IPS-15b (cell line): ENCODE results near the gene POMGNT1.
A peak's percentile ranks its signal among the peaks of the same experiment; 100 is the strongest.
"Not testable (repeated sequence)": the region's sequence is repeated elsewhere in the genome, so short reads cannot be mapped to it uniquely, and the experiment has no call there.

ENCODE experiments used
- H3K27me3 ChIP-seq: one replicate; pipeline ENCODE4 v1.6.1; 2013; ENCODE audit warnings: low read length; ENCODE audit not compliant: control insufficient read depth, insufficient read depth
- H3K36me3 ChIP-seq: one replicate; pipeline ENCODE4 v1.6.1; 2013; ENCODE audit warnings: low read length; ENCODE audit not compliant: control insufficient read depth, insufficient read depth
- H3K4me1 ChIP-seq: one replicate; pipeline ENCODE4 v1.6.1; 2013; ENCODE audit warnings: mild to moderate bottlenecking, low read length; ENCODE audit not compliant: control insufficient read depth, insufficient read depth
- H3K4me3 ChIP-seq: one replicate; pipeline ENCODE4 v1.5.1; 2013; ENCODE audit warnings: low read depth, low read length
- H3K9ac ChIP-seq: one replicate; pipeline ENCODE4 v1.6.1; 2013; ENCODE audit warnings: low read depth, mild to moderate bottlenecking, low read length
- H3K9me3 ChIP-seq: one replicate; pipeline ENCODE4 v1.6.1; 2013; ENCODE audit warnings: mild to moderate bottlenecking, low read length; ENCODE audit not compliant: control insufficient read depth, insufficient read depth

POMGNT1 gene

GRCh38 chr1:46197964-46198811 lies at the start of gene POMGNT1:
POMGNT1 (minus strand) TSS chr1:46198434; CDS start chr1:46197821, 613 bp downstream.
- Histone ChIP-seq H3K36me3 (peaks cover 8% of the 10 kb centered on the region), H3K9ac (peak within 1 kb of the TSS; percentile 76), H3K4me3 (peak within 1 kb of the TSS; percentile 86), H3K27me3 (no peaks in the 10 kb centered on the region), H3K9me3 (no peaks in the 10 kb centered on the region), H3K4me1 (peaks cover 4% of the 10 kb centered on the region)

DNA sequence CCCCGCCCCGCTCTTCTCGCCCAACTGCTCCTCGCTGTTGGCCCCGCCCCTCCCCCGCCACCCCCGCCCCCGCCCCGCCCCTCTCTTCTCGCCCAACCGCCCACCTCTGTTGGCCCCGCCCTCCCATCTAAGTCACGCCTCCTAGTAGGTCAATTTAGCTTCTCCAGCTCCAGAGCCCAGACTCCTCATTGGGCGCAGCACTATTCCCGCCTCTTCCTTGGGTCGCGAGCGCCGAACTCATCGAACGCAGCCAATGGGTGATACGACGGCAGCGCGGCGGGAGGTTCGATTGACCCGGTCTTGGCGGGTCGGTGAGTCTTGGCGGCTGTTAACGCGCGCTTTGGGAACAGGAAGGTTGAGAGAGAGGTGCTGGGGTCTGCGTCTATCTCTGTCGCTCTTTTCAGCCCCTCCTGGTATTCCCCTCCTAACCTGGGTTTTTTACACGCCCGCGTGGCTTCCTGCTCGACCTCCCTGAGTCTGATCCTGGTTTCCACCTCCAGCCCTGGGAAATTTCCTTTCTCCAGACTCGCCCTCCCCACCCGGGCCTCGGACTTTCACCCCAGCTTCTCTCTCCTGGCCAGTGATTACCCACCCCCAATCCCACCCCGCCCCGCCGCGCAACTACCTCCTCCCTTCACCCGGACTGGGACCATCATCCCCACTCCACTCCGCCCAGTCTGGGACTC lies 49.3 kb upstream of the POMGNT1 start, which contains the start of gene RAD54L:
TSS of gene RAD54L (plus strand) at position 328 of the 686 bp plus-strand sequence. CDS start 643 bp downstream, outside the sequence.
- H3K27me3 ChIP-seq: no peaks in the 10 kb centered on the region
- peaks cover 20% of the 10 kb centered on the region for H3K36me3 ChIP-seq
- H3K9ac ChIP-seq: peak within 1 kb of the TSS; percentile 97
- peak within 1 kb of the TSS; percentile 98 for H3K4me3 ChIP-seq
- H3K9me3 ChIP-seq: no peaks in the 10 kb centered on the region
- H3K4me1 ChIP-seq: peaks cover 8% of the 10 kb centered on the region

DNA sequence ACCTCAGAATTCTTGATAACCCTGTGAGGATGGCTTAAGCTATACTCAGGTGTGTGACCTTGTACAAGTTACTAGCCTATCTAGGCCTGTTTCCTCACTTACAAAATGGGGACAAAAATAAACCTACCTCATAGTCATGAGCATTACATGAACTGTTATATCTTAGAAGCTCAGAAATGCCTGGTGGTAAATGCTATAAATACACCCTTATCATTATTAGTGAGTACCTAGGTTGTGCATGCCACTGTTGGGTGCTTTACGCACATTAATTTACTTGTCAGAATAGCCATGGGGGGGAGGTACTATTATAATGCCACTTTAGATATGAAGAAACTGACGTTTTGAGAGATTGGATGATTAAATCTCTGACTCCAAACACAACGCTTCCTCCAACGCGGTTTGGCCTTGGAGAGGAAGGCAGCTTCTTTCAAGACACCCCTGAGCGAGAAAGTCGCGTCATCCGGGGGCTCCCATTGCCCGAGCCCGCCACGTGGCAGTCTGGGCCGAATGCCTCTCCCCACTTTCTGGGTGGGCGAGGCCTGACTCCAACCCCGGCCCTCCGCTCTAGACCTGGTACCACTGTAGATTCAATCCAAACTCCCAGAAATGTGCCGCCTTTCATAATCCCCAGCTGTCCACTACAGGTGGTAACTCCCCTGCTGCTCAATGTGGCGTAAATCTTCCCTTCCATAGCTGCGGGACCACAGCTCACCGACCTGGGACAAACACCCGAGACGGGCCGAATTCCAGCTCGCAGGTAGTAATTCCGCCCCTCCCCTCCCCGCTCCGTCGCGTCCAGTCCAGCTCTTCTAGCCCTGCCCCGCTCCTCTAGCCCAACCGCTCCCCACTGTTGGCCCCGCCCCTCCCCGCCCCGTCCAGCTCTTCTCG lies 48.6 kb upstream of the POMGNT1 start:
- Histone ChIP-seq H3K36me3 (peaks cover 13% of the 10 kb centered on the region), H3K4me1 (peaks cover 8% of the 10 kb centered on the region), H3K27me3 (no peaks in the 10 kb centered on the region), H3K9me3 (no peaks in the 10 kb centered on the region), H3K4me3 (peak overlapping the region; percentile 91), H3K9ac (peak overlapping the region; percentile 97)

DNA sequence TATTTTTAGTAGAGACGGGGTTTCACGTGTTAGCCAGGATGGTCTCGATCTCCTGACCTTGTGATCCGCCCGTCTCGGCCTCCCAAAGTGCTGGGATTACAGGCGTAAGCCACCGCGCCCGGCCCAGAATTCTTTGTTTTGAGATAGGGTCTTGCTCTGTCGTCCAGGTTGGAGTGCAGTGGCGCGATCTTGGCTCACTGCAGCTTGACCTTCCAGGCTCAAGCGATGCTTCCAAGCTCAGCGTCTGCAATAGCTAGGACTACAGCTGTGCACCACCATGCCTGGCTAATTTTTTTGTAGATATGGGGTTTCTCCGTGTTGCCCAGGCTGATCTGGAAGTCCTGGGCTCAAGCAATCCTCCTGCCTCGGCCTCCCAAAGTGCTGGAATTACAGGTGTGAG lies 47.9 kb upstream of the POMGNT1 start:
- not testable (repeated sequence) for H3K9ac ChIP-seq

GRCh38 chr1:46244656-46245371 lies 46.6 kb upstream of the POMGNT1 start:
- Histone ChIP-seq H3K36me3 (peaks cover 2% of the 10 kb centered on the region), H3K9ac (no peak overlapping the region), H3K9me3 (no peaks in the 10 kb centered on the region), H3K27me3 (no peaks in the 10 kb centered on the region), H3K4me3 (no peak overlapping the region), H3K4me1 (peaks cover 8% of the 10 kb centered on the region)

More for the DNA sequence above, 47.9 kb upstream of the POMGNT1 start:
- not testable (repeated sequence) for H3K9me3 ChIP-seq, H3K36me3 ChIP-seq, H3K4me1 ChIP-seq, H3K27me3 ChIP-seq
- H3K4me3 ChIP-seq: peak overlapping the region; percentile 91

- not testable (repeated sequence) for H3K4me3 ChIP-seq, H3K9ac ChIP-seq, H3K4me1 ChIP-seq, H3K36me3 ChIP-seq, H3K27me3 ChIP-seq, H3K9me3 ChIP-seq
Observed at GRCh38 chr1:46243831-46244230, 45.6 kb upstream of the POMGNT1 start.

GRCh38 chr1:46242918-46243317 lies 44.7 kb upstream of the POMGNT1 start:
- no peak overlapping the region for H3K9ac ChIP-seq
- no peaks in the 10 kb centered on the region for H3K9me3 ChIP-seq
- no peaks in the 10 kb centered on the region for H3K36me3 ChIP-seq
- H3K4me1 ChIP-seq: peaks cover 2% of the 10 kb centered on the region
- no peak overlapping the region for H3K4me3 ChIP-seq
- no peaks in the 10 kb centered on the region for H3K27me3 ChIP-seq

GRCh38 chr1:46241733-46242132 lies 43.5 kb upstream of the POMGNT1 start:
- not testable (repeated sequence) for H3K9me3 ChIP-seq, H3K27me3 ChIP-seq, H3K36me3 ChIP-seq, H3K4me3 ChIP-seq, H3K9ac ChIP-seq, H3K4me1 ChIP-seq

- not testable (repeated sequence) for H3K9ac ChIP-seq, H3K27me3 ChIP-seq, H3K36me3 ChIP-seq, H3K4me3 ChIP-seq, H3K9me3 ChIP-seq, H3K4me1 ChIP-seq
Observed at GRCh38 chr1:46238865-46239264, 40.6 kb upstream of the POMGNT1 start.

- Histone ChIP-seq H3K36me3 (no peaks in the 10 kb centered on the region), H3K27me3 (no peaks in the 10 kb centered on the region), H3K9me3 (peaks cover 8% of the 10 kb centered on the region)
Observed at GRCh38 chr1:46236882-46237281, 38.6 kb upstream of the POMGNT1 start.

DNA sequence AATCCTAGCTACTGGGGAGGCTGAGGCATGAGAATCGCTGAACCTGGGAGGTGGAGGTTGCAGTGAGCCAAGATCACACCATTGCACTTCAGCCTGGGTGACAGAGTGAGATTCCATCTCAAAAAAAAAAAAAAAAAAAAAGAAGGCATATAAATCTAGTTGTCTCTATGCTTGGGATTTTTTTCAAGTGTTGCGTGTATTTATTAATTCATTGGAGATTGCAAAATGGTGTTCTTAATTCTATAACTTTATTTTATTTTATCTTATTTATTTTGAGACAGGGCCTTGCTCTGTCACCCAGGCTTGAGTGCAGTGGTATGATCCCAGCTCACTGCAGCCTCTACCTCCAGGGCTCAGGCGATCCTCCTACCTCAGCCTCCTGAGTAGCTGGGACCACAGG lies 33.0 kb upstream of the POMGNT1 start:
- not testable (repeated sequence) for H3K4me1 ChIP-seq, H3K4me3 ChIP-seq, H3K9ac ChIP-seq, H3K9me3 ChIP-seq, H3K36me3 ChIP-seq, H3K27me3 ChIP-seq

More at GRCh38 chr1:46236882-46237281, 38.6 kb upstream of the POMGNT1 start:
- Histone ChIP-seq H3K4me3 (no peak overlapping the region), H3K4me1 (no peaks in the 10 kb centered on the region), H3K9ac (no peak overlapping the region)
